Mesothelial cell of epicardium (in vitro differentiated cells): Measurements from ENCODE around the gene ERGIC2. TPM values are rescaled to one million over a fixed set of nuclear protein-coding genes. Genes with fewer than 3 reads are reported as not detected.

Experiments
- DNase-seq, 2 experiments: peaks; one replicate each; pipeline ENCODE4 v3.0.0; 2021; ENCODE audit warnings: low spot score in 2 of 2; ENCODE audit not compliant: unreplicated experiment in 2 of 2
- H3K27ac Mint-ChIP-seq: 2 replicates; pipeline ENCODE4 v1.8.0; 2021; ENCODE audit warnings: mixed read lengths
- H3K27me3 Mint-ChIP-seq: 2 replicates; pipeline ENCODE4 v1.8.0; 2021; ENCODE audit warnings: low read depth, mixed read lengths
- H3K36me3 Mint-ChIP-seq: 2 replicates; pipeline ENCODE4 v1.8.0; 2021; ENCODE audit warnings: mixed read lengths
- H3K4me1 Mint-ChIP-seq: 2 replicates; pipeline ENCODE4 v1.8.0; 2021; ENCODE audit warnings: mixed read lengths
- H3K4me3 Mint-ChIP-seq: 2 replicates; pipeline ENCODE4 v1.8.0; 2021; ENCODE audit warnings: mild to moderate bottlenecking, moderate library complexity, mixed read lengths
- H3K9me3 Mint-ChIP-seq: 2 replicates; pipeline ENCODE4 v1.8.0; 2021; ENCODE audit warnings: mixed read lengths
- CTCF ChIP-seq: fragments of 200-600 bp; sonication (generic); IDR thresholded peaks from one replicate; pipeline ENCODE4 v1.5.0; 2021; ENCODE audit warnings: antibody characterized with exemption; ENCODE audit not compliant: unreplicated experiment
- total RNA-seq: library from RNA; stranded (reverse); gene quantifications from 3 replicates; pipeline ENCODE4 v1.2.1, GENCODE V29; 2021

Gene ERGIC2
- total RNA-seq, 1 donor from 2014 or later: 59.8 TPM

GRCh38 chr12:29309320-29309902, 71.6 kb downstream of the ERGIC2 start:
- H3K27ac Mint-ChIP-seq: no peak overlapping the region
- DNase-seq: no peak
- no peak overlapping the region for H3K4me3 Mint-ChIP-seq
- no peaks in the 10 kb centered on the region for H3K4me1 Mint-ChIP-seq
- no peaks in the 10 kb centered on the region for H3K36me3 Mint-ChIP-seq
- no peaks in the 10 kb centered on the region for H3K27me3 Mint-ChIP-seq
- TF ChIP-seq CTCF: peak; percentile 43
- no peaks in the 10 kb centered on the region for H3K9me3 Mint-ChIP-seq

GRCh38 chr12:29306682-29307081, 74.3 kb downstream of the ERGIC2 start:
- no peak for DNase-seq
- H3K4me3 Mint-ChIP-seq: no peak overlapping the region
- no peak overlapping the region for H3K27ac Mint-ChIP-seq
- H3K27me3 Mint-ChIP-seq: no peaks in the 10 kb centered on the region
- H3K36me3 Mint-ChIP-seq: no peaks in the 10 kb centered on the region
- TF ChIP-seq CTCF: no peak
- H3K9me3 Mint-ChIP-seq: no peaks in the 10 kb centered on the region
- peaks cover 2% of the 10 kb centered on the region for H3K4me1 Mint-ChIP-seq

GRCh38 chr12:29306266-29306665, 74.7 kb downstream of the ERGIC2 start:
- no peak for DNase-seq
- Mint-ChIP-seq H3K27ac (no peak overlapping the region), H3K36me3 (no peaks in the 10 kb centered on the region), H3K4me1 (peaks cover 2% of the 10 kb centered on the region), H3K9me3 (no peaks in the 10 kb centered on the region), H3K4me3 (no peak overlapping the region), H3K27me3 (no peaks in the 10 kb centered on the region)
- no peak for TF ChIP-seq CTCF

GRCh38 chr12:29304388-29304787, 76.6 kb downstream of the ERGIC2 start:
- no peak for DNase-seq
- Mint-ChIP-seq H3K9me3 (no peaks in the 10 kb centered on the region), H3K27ac (no peak overlapping the region), H3K4me1 (peaks cover 6% of the 10 kb centered on the region), H3K36me3 (no peaks in the 10 kb centered on the region), H3K27me3 (no peaks in the 10 kb centered on the region), H3K4me3 (no peak overlapping the region)
- TF ChIP-seq CTCF: no peak

- H3K27ac Mint-ChIP-seq: no peak overlapping the region
- no peaks in the 10 kb centered on the region for H3K9me3 Mint-ChIP-seq
- H3K4me1 Mint-ChIP-seq: peaks cover 14% of the 10 kb centered on the region
- H3K27me3 Mint-ChIP-seq: no peaks in the 10 kb centered on the region
- no peak overlapping the region for H3K4me3 Mint-ChIP-seq
- H3K36me3 Mint-ChIP-seq: no peaks in the 10 kb centered on the region
- no peak for TF ChIP-seq CTCF
- no peak for DNase-seq
These were observed 79.9 kb downstream of the ERGIC2 start for GRCh38 chr12:29301114-29301513.

GRCh38 chr12:29299633-29300032, 81.3 kb downstream of the ERGIC2 start:
- Mint-ChIP-seq H3K27ac (no peak overlapping the region), H3K36me3 (no peaks in the 10 kb centered on the region), H3K4me3 (no peak overlapping the region), H3K27me3 (no peaks in the 10 kb centered on the region), H3K9me3 (no peaks in the 10 kb centered on the region), H3K4me1 (peaks cover 14% of the 10 kb centered on the region)
- no peak for TF ChIP-seq CTCF
- DNase-seq: no peak
